Muscle layer of colon (tissue), 2 donors: Measurements from ENCODE around the gene ZBTB7B.
"Not testable (repeated sequence)": the region's sequence is repeated elsewhere in the genome, so short reads cannot be mapped to it uniquely, and the experiment has no call there.

ENCODE experiments used
- H3K27ac ChIP-seq: one replicate; pipeline ENCODE4 v1.7.0; 2013; ENCODE audit warnings: low read depth, mild to moderate bottlenecking, low read length, moderate library complexity
- H3K27me3 ChIP-seq, 2 donors: one replicate each; pipeline ENCODE4 v1.7.0; 2013; ENCODE audit warnings: low read length in 2 of 2, mild to moderate bottlenecking in 2 of 2; ENCODE audit not compliant: insufficient read depth in 2 of 2, control insufficient read depth in 1 of 2
- H3K36me3 ChIP-seq: one replicate; pipeline ENCODE4 v1.7.0; 2013; ENCODE audit warnings: mild to moderate bottlenecking, low read length; ENCODE audit not compliant: insufficient read depth
- H3K4me1 ChIP-seq: one replicate; pipeline ENCODE4 v1.7.0; 2013; ENCODE audit warnings: mild to moderate bottlenecking, low read length; ENCODE audit not compliant: insufficient read depth
- H3K4me3 ChIP-seq, 2 donors: one replicate each; pipeline ENCODE4 v1.7.0; 2013; ENCODE audit warnings: low read length in 2 of 2, low read depth in 1 of 2, mild to moderate bottlenecking in 1 of 2, moderate library complexity in 1 of 2
- H3K9ac ChIP-seq: one replicate; pipeline ENCODE4 v1.7.0; 2013; ENCODE audit warnings: low read length
- H3K9me3 ChIP-seq: one replicate; pipeline ENCODE4 v1.7.0; 2013; ENCODE audit warnings: mild to moderate bottlenecking, low read length
- donor health status: abdominal sarcoma.
- donor health status: Adenocarcinoma of cecum.

Gene ZBTB7B

GRCh38 chr1:154992721-154993571 lies 9.7 kb upstream of the ZBTB7B start:
- no peaks in the 10 kb centered on the region for H3K27me3 ChIP-seq
- H3K9me3 ChIP-seq = no peaks in the 10 kb centered on the region
- H3K9ac ChIP-seq = no peak overlapping the region
- peaks cover 26% of the 10 kb centered on the region for H3K36me3 ChIP-seq
- no peak overlapping the region for H3K4me3 ChIP-seq
- no peaks in the 10 kb centered on the region for H3K4me1 ChIP-seq
- H3K27ac ChIP-seq = no peak overlapping the region

- Histone ChIP-seq H3K27ac (no peak within 1 kb of the TSS), H3K9me3 (no peaks in the 10 kb centered on the region), H3K27me3 (no peaks in the 10 kb centered on the region), H3K36me3 (peaks cover 18% of the 10 kb centered on the region), H3K4me1 (no peaks in the 10 kb centered on the region), H3K4me3 (no peak within 1 kb of the TSS), H3K9ac (no peak within 1 kb of the TSS)
These were observed 8.9 kb upstream of the ZBTB7B start, which contains the start of gene LENEP for GRCh38 chr1:154993572-154994268. LENEP (plus strand) TSS chr1:154993586; CDS start chr1:154993608, 22 bp downstream.

- H3K27me3 ChIP-seq = no peaks in the 10 kb centered on the region
- H3K9me3 ChIP-seq = no peaks in the 10 kb centered on the region
- H3K36me3 ChIP-seq = peaks cover 13% of the 10 kb centered on the region
- no peak overlapping the region for H3K27ac ChIP-seq
- H3K4me3 ChIP-seq = no peak overlapping the region
- H3K9ac ChIP-seq = no peak overlapping the region
- no peaks in the 10 kb centered on the region for H3K4me1 ChIP-seq
These were observed 8.4 kb upstream of the ZBTB7B start for GRCh38 chr1:154994269-154994587.

- Histone ChIP-seq H3K27me3 (no peaks in the 10 kb centered on the region), H3K4me1 (peaks cover under 1% of the 10 kb centered on the region), H3K36me3 (peaks cover 9% of the 10 kb centered on the region), H3K4me3 (no peak overlapping the region), H3K9ac (no peak overlapping the region), H3K9me3 (no peaks in the 10 kb centered on the region), H3K27ac (no peak overlapping the region)
These were observed 8.0 kb upstream of the ZBTB7B start for GRCh38 chr1:154994591-154994990.

- H3K27me3 ChIP-seq, H3K4me3 ChIP-seq, H3K9me3 ChIP-seq, H3K27ac ChIP-seq, H3K36me3 ChIP-seq, H3K9ac ChIP-seq, H3K4me1 ChIP-seq: not testable (repeated sequence)
These were observed 7.2 kb upstream of the ZBTB7B start for GRCh38 chr1:154995301-154995983.

GRCh38 chr1:154996966-154997701 lies 5.5 kb upstream of the ZBTB7B start:
- Histone ChIP-seq H3K27me3 (no peaks in the 10 kb centered on the region), H3K4me3 (no peak overlapping the region), H3K9ac (no peak overlapping the region), H3K4me1 (peaks cover 6% of the 10 kb centered on the region), H3K9me3 (no peaks in the 10 kb centered on the region), H3K36me3 (no peaks in the 10 kb centered on the region), H3K27ac (no peak overlapping the region)

GRCh38 chr1:154998201-154998780 lies 4.3 kb upstream of the ZBTB7B start:
- Histone ChIP-seq H3K36me3 (no peaks in the 10 kb centered on the region), H3K27ac (no peak overlapping the region), H3K4me3 (no peak overlapping the region), H3K9ac (no peak overlapping the region), H3K9me3 (no peaks in the 10 kb centered on the region), H3K4me1 (peaks cover 6% of the 10 kb centered on the region), H3K27me3 (no peaks in the 10 kb centered on the region)

- H3K36me3 ChIP-seq = no peaks in the 10 kb centered on the region
- no peaks in the 10 kb centered on the region for H3K9me3 ChIP-seq
- H3K27me3 ChIP-seq = no peaks in the 10 kb centered on the region
- H3K27ac ChIP-seq = peak overlapping the region; percentile 95
- H3K4me3 ChIP-seq = peak overlapping the region; percentile 52 to 75
- H3K9ac ChIP-seq = no peak overlapping the region
- peaks cover 7% of the 10 kb centered on the region for H3K4me1 ChIP-seq
These were observed 3.6 kb upstream of the ZBTB7B start for GRCh38 chr1:154998818-154999570.

- H3K9ac ChIP-seq = peak overlapping the region; percentile 94
These were observed 2.8 kb upstream of the ZBTB7B start for GRCh38 chr1:154999571-155000410.

GRCh38 chr1:155000411-155000725 lies 2.2 kb upstream of the ZBTB7B start:
- no peaks in the 10 kb centered on the region for H3K9me3 ChIP-seq
- peak overlapping the region; percentile 96 for H3K9ac ChIP-seq
- peaks cover 21% of the 10 kb centered on the region for H3K4me1 ChIP-seq
- H3K36me3 ChIP-seq = no peaks in the 10 kb centered on the region
- no peaks in the 10 kb centered on the region for H3K27me3 ChIP-seq
- peak overlapping the region; percentile 52 to 75 for H3K4me3 ChIP-seq
- peak overlapping the region; percentile 98 for H3K27ac ChIP-seq

More at GRCh38 chr1:154999571-155000410, 2.8 kb upstream of the ZBTB7B start:
- Histone ChIP-seq H3K27ac (peak overlapping the region; percentile 95), H3K4me3 (peak overlapping the region; percentile 52 to 75), H3K27me3 (no peaks in the 10 kb centered on the region), H3K9me3 (no peaks in the 10 kb centered on the region), H3K4me1 (peaks cover 15% of the 10 kb centered on the region), H3K36me3 (no peaks in the 10 kb centered on the region)
